Nephron (organoid): Measurements from ENCODE around the gene HSD3B7.
A peak's percentile ranks its signal among the peaks of the same experiment; 100 is the strongest.

ENCODE experiments used
- H3K27ac Mint-ChIP-seq, 3 experiments: 2 replicates each; pipeline ENCODE4 v1.8.0; 2020; ENCODE audit warnings: mixed read lengths in 3 of 3, mild to moderate bottlenecking in 2 of 3, moderate library complexity in 1 of 3
- H3K27me3 Mint-ChIP-seq: 2 replicates; pipeline ENCODE4 v1.8.0; 2021; ENCODE audit warnings: low read depth, mild to moderate bottlenecking, moderate library complexity, mixed read lengths
- H3K36me3 Mint-ChIP-seq: 2 replicates; pipeline ENCODE4 v1.8.0; 2020; ENCODE audit warnings: low read depth, mixed read lengths
- H3K4me1 Mint-ChIP-seq: 2 replicates; pipeline ENCODE4 v1.8.0; 2020; ENCODE audit warnings: mixed read lengths
- H3K4me3 Mint-ChIP-seq, 3 experiments: 2 replicates each; pipeline ENCODE4 v1.8.0; 2020; ENCODE audit warnings: mild to moderate bottlenecking in 3 of 3, mixed read lengths in 3 of 3, moderate library complexity in 2 of 3
- H3K9me3 Mint-ChIP-seq: 2 replicates; pipeline ENCODE4 v1.8.0; 2020; ENCODE audit warnings: mixed read lengths
- CTCF ChIP-seq, 3 experiments: fragments of 200-600 bp; sonication (generic); IDR thresholded peaks; one replicate each; pipeline ENCODE4 v1.5.0; 2021; ENCODE audit warnings: antibody characterized with exemption in 3 of 3; ENCODE audit not compliant: unreplicated experiment in 3 of 3

The HSD3B7 gene

GRCh38 chr16:30998852-30999761 is 14.1 kb downstream of the HSD3B7 start:
- Mint-ChIP-seq H3K9me3 (no peaks in the 10 kb centered on the region), H3K36me3 (peaks cover 4% of the 10 kb centered on the region), H3K27ac (peak overlapping the region in 2 of 3 experiments; percentile 17 to 37), H3K27me3 (peaks cover 9% of the 10 kb centered on the region), H3K4me3 (peak overlapping the region in 1 of 3 experiments; percentile 38), H3K4me1 (peaks cover 35% of the 10 kb centered on the region)
- TF ChIP-seq CTCF (IDR thresholded peaks at IDR 0.05; ENCODE audit: unreplicated experiment in 3 of 3), result no peak

DNA sequence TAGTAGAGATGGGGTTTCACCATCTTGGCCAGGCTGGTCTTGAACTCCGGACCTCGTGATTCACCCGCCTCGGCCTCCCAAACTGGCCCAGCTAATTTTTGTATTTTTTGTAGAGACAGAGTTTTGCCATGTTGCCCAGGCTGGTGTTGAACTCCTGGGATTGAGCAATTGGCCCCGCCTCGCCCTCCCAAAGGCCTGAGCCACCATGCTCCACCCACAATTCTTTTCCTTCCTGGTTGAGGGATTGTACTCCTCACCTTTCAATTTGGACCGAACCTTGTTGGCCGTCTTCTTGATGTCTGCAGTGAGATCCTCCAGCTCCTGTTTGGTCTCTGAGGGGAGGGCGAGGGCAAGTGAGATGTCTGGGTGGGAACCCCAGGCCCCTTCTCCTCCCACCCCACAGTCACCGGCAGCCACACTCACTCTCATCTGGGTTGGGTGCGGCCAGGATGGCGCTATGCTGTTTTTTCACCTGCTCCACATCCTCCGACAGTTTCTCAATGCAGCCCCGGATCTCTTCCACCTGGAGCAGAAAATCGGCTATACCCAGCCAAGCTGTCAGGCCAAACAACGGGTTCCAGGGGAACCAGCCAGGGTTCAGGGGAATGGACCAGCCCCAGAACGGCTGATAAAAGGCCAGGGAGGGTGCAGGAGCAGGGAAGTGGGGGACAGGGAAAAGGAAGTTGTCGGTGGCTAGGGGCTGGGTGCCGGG is 15.8 kb downstream of the HSD3B7 start:
- H3K4me1 Mint-ChIP-seq, result peaks cover 39% of the 10 kb centered on the region
- no peak overlapping the region for H3K27ac Mint-ChIP-seq
- TF ChIP-seq CTCF (IDR thresholded peaks at IDR 0.05; ENCODE audit: unreplicated experiment in 3 of 3), result no peak
- H3K36me3 Mint-ChIP-seq, result peaks cover 4% of the 10 kb centered on the region
- H3K4me3 Mint-ChIP-seq, result no peak overlapping the region
- peaks cover 9% of the 10 kb centered on the region for H3K27me3 Mint-ChIP-seq
- no peaks in the 10 kb centered on the region for H3K9me3 Mint-ChIP-seq

DNA sequence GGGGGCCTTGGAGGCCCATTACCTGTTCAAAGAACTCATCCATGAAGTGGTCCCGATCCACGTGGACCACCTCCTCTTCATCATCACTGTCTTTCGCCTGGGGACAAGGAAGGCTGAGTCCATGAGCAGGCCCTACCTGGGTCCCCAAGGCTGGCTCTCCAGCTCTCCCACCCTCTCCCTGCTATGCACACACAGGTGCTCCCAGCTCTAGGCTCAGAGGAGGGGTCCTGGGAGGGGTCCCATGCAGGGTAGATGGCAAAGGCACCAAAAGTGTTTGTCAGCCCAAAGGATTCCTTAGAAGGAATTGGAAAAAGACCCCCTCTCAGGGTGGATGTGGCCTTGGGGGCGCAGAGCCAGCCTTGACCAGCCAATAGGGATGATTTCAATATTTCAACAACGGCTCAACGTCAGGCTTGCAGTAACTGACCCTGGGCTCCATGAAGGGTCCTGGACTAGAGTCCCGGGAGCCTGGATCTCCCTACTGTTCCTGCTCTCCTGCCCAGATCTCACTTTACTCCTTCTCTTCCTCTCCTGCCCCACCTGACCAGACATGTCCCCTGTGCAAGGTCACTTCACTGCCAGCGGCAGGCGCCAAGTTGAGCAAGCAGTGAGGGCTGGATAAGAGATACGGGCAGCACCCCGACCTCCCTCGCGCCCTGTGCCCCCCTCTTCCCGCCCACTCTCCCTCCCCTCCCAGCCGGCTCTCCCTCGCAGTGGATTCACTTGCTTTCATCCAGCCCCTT is 16.7 kb downstream of the HSD3B7 start:
- no peaks in the 10 kb centered on the region for H3K9me3 Mint-ChIP-seq
- H3K27me3 Mint-ChIP-seq, result peaks cover 4% of the 10 kb centered on the region
- H3K36me3 Mint-ChIP-seq, result no peaks in the 10 kb centered on the region
- peaks cover 42% of the 10 kb centered on the region for H3K4me1 Mint-ChIP-seq
- TF ChIP-seq CTCF (IDR thresholded peaks at IDR 0.05; ENCODE audit: unreplicated experiment in 3 of 3), result no peak
- peak overlapping the region in 1 of 3 experiments; percentile 21 for H3K4me3 Mint-ChIP-seq
- H3K27ac Mint-ChIP-seq, result peak overlapping the region; percentile 59 to 90 (median 70)

DNA sequence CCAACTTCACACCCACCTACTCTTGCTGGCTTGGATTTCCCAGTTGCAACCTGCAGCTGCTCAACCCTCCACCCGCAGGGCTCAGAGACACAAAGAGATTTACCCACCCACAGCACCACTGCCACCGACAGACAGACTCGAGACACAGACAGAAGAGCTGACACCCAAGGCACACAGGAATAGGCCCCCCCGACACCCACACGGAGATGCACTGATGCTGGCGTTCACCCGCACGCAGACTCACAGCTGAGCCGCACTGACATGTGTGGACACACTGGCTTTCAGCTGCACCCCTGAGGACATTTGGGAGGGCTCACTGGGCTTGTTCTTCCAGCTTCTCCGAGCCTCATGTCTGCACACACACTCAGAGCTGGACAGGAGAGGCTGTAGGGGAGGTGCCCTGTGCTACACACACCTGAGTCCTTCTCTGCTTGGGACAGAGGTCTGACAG is 17.3 kb downstream of the HSD3B7 start:
- no peak for TF ChIP-seq CTCF (IDR thresholded peaks at IDR 0.05; ENCODE audit: unreplicated experiment in 3 of 3)
- H3K9me3 Mint-ChIP-seq, result no peaks in the 10 kb centered on the region
- H3K4me1 Mint-ChIP-seq, result peaks cover 42% of the 10 kb centered on the region
- peaks cover 3% of the 10 kb centered on the region for H3K27me3 Mint-ChIP-seq
- H3K36me3 Mint-ChIP-seq, result no peaks in the 10 kb centered on the region
- H3K4me3 Mint-ChIP-seq, result peak overlapping the region in 1 of 3 experiments; percentile 21
- peak overlapping the region; percentile 59 to 90 (median 70) for H3K27ac Mint-ChIP-seq

GRCh38 chr16:31002862-31003341 is 17.9 kb downstream of the HSD3B7 start:
- peaks cover 40% of the 10 kb centered on the region for H3K4me1 Mint-ChIP-seq
- no peaks in the 10 kb centered on the region for H3K36me3 Mint-ChIP-seq
- TF ChIP-seq CTCF (IDR thresholded peaks at IDR 0.05; ENCODE audit: unreplicated experiment in 3 of 3), result no peak
- no peaks in the 10 kb centered on the region for H3K9me3 Mint-ChIP-seq
- peak overlapping the region in 1 of 3 experiments; percentile 30 for H3K4me3 Mint-ChIP-seq
- peak overlapping the region; percentile 69 to 90 (median 70) for H3K27ac Mint-ChIP-seq
- H3K27me3 Mint-ChIP-seq, result peaks cover 6% of the 10 kb centered on the region
